HEK293T (cell line): Measurements from ENCODE around the gene JAK1.
"Not testable (repeated sequence)": the region's sequence is repeated elsewhere in the genome, so short reads cannot be mapped to it uniquely, and the experiment has no call there.

Experiments
- CTCF ChIA-PET: fragments of 350-600 bp; formaldehyde crosslinking; extraction: SDS; loops from one replicate; lab custom pipeline; 2021; ENCODE audit warnings: antibody characterized with exemption, inconsistent platforms; lab: Yijun Ruan, JAX
- POLR2A ChIA-PET: fragments of 350-600 bp; formaldehyde crosslinking; extraction: SDS; loops from one replicate; lab custom pipeline; 2020; ENCODE audit warnings: antibody characterized with exemption, inconsistent platforms; lab: Yijun Ruan, JAX
- DNase-seq: peaks from one replicate; pipeline ENCODE4 v3.0.0; 2012; ENCODE audit warnings: mixed read lengths; ENCODE audit errors: extremely low spot score
- ARNT ChIP-seq: fragments of 450-650 bp; IDR thresholded peaks from 2 replicates; pipeline ENCODE4 v1.6.1; 2017; ENCODE audit warnings: mild to moderate bottlenecking
- BHLHE40 ChIP-seq: fragments of 450-650 bp; IDR thresholded peaks from 2 replicates; pipeline ENCODE4 v1.6.1; 2016; ENCODE audit warnings: mild to moderate bottlenecking, moderate library complexity, borderline replicate concordance
- CTBP1 ChIP-seq: fragments of 450-650 bp; IDR thresholded peaks from 2 replicates; pipeline ENCODE4 v1.6.1; 2016; ENCODE audit warnings: borderline replicate concordance
- ELF4 ChIP-seq: fragments of 450-650 bp; IDR thresholded peaks from 2 replicates; pipeline ENCODE4 v1.6.1; 2017; ENCODE audit warnings: antibody characterized with exemption
- FOXA1 ChIP-seq: fragments of 450-650 bp; IDR thresholded peaks from 2 replicates; pipeline ENCODE4 v1.6.1; 2016; ENCODE audit warnings: mild to moderate bottlenecking
- FOXK2 ChIP-seq: fragments of 450-650 bp; IDR thresholded peaks from 2 replicates; pipeline ENCODE4 v1.6.1; 2016; ENCODE audit warnings: mild to moderate bottlenecking
- FOXM1 ChIP-seq: fragments of 450-650 bp; IDR thresholded peaks from 2 replicates; pipeline ENCODE4 v1.6.1; 2017; ENCODE audit warnings: mild to moderate bottlenecking, borderline replicate concordance
- HDGF ChIP-seq: fragments of 450-650 bp; IDR thresholded peaks from 2 replicates; pipeline ENCODE4 v1.6.1; 2017; ENCODE audit warnings: antibody characterized with exemption, borderline replicate concordance
- L3MBTL2 ChIP-seq: fragments of 450-650 bp; conservative IDR thresholded peaks from 2 replicates; pipeline ENCODE4 v1.6.1; 2016; ENCODE audit warnings: mild to moderate bottlenecking
- LEF1 ChIP-seq: fragments of 450-650 bp; IDR thresholded peaks from 2 replicates; pipeline ENCODE4 v1.6.1; 2017; ENCODE audit warnings: mild to moderate bottlenecking, borderline replicate concordance
- NFRKB ChIP-seq: fragments of 450-650 bp; IDR thresholded peaks from 2 replicates; pipeline ENCODE4 v1.6.1; 2016; ENCODE audit warnings: mild to moderate bottlenecking, moderate library complexity
- SP1 ChIP-seq: fragments of 450-650 bp; IDR thresholded peaks from 2 replicates; pipeline ENCODE4 v1.6.1; 2017
- SUZ12 ChIP-seq: fragments of 450-650 bp; IDR thresholded peaks from 2 replicates; pipeline ENCODE4 v1.6.1; 2016; ENCODE audit warnings: mild to moderate bottlenecking
- TARDBP ChIP-seq: fragments of 450-650 bp; IDR thresholded peaks from 2 replicates; pipeline ENCODE4 v1.6.1; 2016
- ZNF384 ChIP-seq: fragments of 450-650 bp; IDR thresholded peaks from 2 replicates; pipeline ENCODE4 v1.6.1; 2016
- TF ChIP-seq, protein P1 (sequence below): fragments of 450-650 bp; IDR thresholded peaks from 2 replicates; pipeline ENCODE4 v1.6.1; 2016

Gene JAK1

DNA sequence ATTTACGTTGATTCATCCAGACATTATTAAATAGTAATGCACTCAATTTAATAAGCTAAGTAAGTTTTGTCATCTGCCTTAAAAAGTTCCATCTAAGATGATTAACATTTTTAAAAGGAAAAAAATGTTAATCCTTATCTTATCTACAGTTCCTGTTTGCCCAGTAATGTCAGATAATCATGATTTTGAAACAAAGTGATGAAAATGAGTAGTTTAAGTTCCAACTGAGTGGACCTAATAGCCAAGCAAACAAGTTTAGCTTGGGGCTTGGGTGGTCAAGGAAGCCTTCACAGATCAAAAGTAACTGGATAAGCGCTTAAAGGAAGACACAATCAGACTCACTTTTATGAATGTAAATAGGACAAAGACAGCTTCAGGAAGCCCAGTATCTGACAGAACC, 40.5 kb upstream of the JAK1 start:
- CTCF ChIA-PET, result no interaction called here

DNA sequence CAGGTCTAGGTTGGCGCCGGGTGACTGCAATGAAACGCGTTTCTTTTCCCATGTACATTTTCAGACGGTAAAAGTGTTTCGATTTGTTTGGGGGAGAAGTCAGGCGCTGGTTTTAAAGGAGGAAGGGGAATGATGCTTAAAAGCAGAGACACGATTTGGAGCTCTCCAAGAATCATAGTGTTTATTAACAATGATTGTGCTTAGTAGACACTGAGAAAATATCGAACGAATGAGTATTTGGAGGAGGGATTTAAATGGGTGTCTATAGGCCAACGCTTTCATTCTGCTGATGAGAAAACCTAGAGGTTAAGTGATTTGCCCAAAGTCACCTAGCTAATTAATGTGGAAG, 36.9 kb upstream of the JAK1 start:
- no peak for DNase-seq
- ChIA-PET CTCF (interaction anchor here (0.7 kb wide), 1 partner anchor 8 kb away, joined by 3 read pairs; no protein-coding TSS in a partner anchor), POLR2A (interaction anchor here (1.2 kb wide), 1 partner anchor 8 kb away, joined by 4 read pairs; no protein-coding TSS in a partner anchor)
- no peak for TF ChIP-seq ELF4
- no peak for TF ChIP-seq FOXM1
- TF ChIP-seq SP1, result no peak
- TF ChIP-seq NFRKB, result no peak
- TF ChIP-seq LEF1, result no peak

More for the DNA sequence above, 40.5 kb upstream of the JAK1 start:
- TF ChIP-seq FOXM1 (no peak), SP1 (no peak), NFRKB (no peak), ZNF384 (no peak), CTBP1 (no peak), L3MBTL2 (no peak), FOXA1 (no peak), FOXK2 (no peak), ARNT (no peak), SUZ12 (no peak), LEF1 (no peak), ELF4 (no peak), TARDBP (no peak), HDGF (no peak), BHLHE40 (no peak)
- TF ChIP-seq, protein P1, sequence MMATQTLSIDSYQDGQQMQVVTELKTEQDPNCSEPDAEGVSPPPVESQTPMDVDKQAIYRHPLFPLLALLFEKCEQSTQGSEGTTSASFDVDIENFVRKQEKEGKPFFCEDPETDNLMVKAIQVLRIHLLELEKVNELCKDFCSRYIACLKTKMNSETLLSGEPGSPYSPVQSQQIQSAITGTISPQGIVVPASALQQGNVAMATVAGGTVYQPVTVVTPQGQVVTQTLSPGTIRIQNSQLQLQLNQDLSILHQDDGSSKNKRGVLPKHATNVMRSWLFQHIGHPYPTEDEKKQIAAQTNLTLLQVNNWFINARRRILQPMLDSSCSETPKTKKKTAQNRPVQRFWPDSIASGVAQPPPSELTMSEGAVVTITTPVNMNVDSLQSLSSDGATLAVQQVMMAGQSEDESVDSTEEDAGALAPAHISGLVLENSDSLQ, result no peak
- no peak for DNase-seq
- POLR2A ChIA-PET, result interaction anchor here (0.7 kb wide), 1 partner anchor 38 kb away, joined by 3 read pairs; no protein-coding TSS in a partner anchor

DNA sequence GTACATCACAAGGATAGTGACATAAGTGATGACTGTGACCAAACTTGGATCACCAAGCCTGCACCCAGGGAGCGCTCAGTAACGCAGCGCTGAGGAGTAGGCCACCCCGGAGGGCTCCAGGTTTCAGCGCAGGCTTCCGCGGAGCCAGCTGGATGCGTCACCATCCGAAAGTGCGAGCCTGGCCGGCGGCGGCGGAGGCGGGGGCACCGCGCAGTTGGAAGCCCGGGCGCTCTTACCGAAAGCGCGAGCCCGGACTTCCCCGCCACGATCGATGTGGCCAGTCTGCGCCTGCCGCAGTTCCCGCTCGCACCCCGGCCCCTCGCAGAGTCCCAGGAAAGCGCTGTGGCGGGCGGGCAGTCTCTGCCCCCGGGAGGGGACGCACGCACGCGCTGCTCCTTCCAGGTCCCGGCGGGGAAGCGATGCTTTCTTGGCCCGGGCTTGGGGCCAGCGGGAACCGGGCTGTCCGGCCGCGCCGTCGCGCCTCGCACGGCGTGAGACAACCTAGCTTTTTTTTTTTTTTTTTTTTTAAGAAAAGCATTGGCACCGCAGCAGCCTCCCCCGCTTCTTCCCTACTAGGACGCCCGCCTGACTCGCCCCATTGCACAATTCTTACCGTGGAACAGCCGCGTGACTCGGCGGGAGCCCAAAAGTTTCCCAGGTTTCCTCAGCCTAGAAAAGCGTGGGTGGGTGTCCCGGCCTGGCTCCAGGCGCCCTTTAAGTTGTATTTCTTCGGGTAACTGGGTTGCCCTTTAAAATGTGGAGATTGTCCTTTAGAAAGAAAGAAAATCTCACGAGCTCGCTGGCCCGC, 36.4 kb upstream of the JAK1 start:
- ChIA-PET CTCF (interaction anchor here (0.7 to 0.8 kb wide), 3 partner anchors 9 to 685 kb away, joined by 3 read pairs; no protein-coding TSS in a partner anchor), POLR2A (interaction anchor here (0.6 to 1.2 kb wide), 2 partner anchors 9 to 66 kb away, joined by 3 to 4 read pairs; no protein-coding TSS in a partner anchor)
- DNase-seq, result peak; percentile 85
- TF ChIP-seq L3MBTL2 (peak; percentile 93), LEF1 (no peak; the same call in 1 of the 2 replicates), FOXK2 (no peak), ZNF384 (peak; percentile 82), BHLHE40 (no peak), FOXM1 (0 out of 2 replicates have a peak, but pooled peaks have one; percentile 9), TARDBP (no peak), NFRKB (no peak), SUZ12 (no peak), CTBP1 (no peak)

DNA sequence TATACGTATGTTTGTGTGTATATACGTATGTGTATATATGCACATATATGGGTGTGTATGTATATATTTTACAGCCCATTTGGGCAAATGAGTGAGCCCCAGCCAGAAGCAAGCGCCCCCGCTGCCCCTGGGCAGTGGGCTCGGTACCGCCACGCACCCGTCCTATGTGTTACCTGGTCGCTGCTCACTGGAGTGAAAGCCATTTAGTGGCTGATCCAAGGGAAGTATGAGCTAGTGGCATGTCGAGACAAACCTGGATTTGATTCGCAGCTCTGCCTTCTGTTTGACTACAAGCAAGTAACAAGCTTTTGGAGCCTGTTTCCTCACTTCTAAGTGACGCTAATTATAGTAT, 35.8 kb upstream of the JAK1 start:
- no peak for DNase-seq
- TF ChIP-seq ARNT, result no peak
- TF ChIP-seq HDGF, result no peak
- no peak for TF ChIP-seq BHLHE40
- no peak for TF ChIP-seq TARDBP
- TF ChIP-seq, protein P1, result no peak
- no peak for TF ChIP-seq SUZ12
- ChIA-PET POLR2A (interaction anchor here (0.6 kb wide), 1 partner anchor 66 kb away, joined by 3 read pairs; no protein-coding TSS in a partner anchor), CTCF (interaction anchor here (0.8 kb wide), 2 partner anchors 19 to 686 kb away, joined by 3 read pairs; no protein-coding TSS in a partner anchor)

DNA sequence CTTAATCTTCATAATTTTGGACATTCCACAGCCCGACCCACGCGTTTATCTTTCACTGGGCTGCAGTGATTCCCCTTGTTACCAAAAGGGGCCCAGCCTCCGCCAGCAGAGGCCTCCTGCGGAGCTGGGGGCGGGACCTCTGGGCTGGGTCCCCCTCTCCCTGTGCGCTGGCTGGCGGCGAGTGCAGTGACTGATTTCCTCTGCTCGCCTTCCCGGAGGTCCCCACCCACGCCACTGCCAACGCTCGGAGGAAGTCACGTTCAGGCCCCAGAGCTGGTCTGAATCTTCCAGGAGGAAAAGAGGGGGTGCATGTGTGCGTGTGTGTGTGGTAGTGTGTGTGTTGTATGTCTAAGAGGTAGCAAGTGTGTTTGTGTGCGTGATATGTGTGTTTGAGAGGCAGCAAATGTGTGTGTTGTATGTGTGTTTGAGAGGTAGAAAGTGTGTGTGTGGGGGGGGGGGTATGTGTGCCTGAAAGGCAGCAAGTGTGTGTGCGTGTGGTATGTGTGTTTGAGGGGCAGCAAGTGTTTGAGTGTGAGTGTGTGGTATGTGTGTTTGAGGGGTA, 35.0 kb upstream of the JAK1 start:
- DNase-seq, result peak; percentile 82
- TF ChIP-seq L3MBTL2 (0 out of 2 replicates have a peak, but pooled peaks have one; percentile 14), NFRKB (no peak), CTBP1 (no peak), ELF4 (no peak)
- TF ChIP-seq, protein P1, result peak; percentile 42; the same call in 1 of the 2 replicates
- ChIA-PET POLR2A (no interaction called here), CTCF (no interaction called here)

DNA sequence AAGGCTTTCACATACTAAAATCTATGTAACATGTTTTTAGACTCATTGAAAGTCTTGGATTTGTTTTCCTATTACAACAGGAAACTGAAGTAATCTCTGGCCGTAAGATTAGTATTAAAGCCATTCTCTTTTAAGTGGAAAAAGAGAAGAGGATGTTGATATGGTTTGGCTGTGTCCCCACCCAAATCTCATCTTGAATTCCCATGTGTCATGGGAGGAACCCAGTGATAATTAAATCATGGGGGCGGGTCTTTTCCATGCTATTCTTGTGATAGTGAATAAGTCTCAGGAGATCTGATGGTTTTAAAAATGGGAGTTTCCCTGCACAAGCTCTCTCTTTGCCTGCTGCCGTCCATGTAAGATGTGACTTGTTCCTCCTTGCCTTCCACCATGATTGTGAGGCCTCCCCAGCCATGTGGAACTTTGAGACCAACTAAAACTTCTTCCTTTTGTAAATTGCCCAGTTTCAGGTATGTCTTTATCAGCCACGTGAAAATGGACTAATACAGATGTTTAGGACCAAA, 32.1 kb upstream of the JAK1 start:
- POLR2A ChIA-PET, result interaction anchor here (0.8 kb wide), 1 partner anchor 9 kb away, joined by 4 read pairs; no protein-coding TSS in a partner anchor
- DNase-seq, CTCF ChIA-PET: not testable (repeated sequence)
